Esophagus muscularis mucosa (tissue), 4 donors: Measurements from ENCODE around the gene ATG3.

Source experiments
- CTCF ChIP-seq, 3 experiments: fragments of 200-600 bp in 2 of 3; fragments of 450-650 bp in 1 of 3; sonication (generic) in 2 of 3; IDR thresholded peaks; one replicate each; pipeline ENCODE4 v1.5.1; 2017 to 2019; ENCODE audit warnings: antibody characterized with exemption in 3 of 3, mild to moderate bottlenecking in 2 of 3, moderate library complexity in 1 of 3
- EP300 ChIP-seq: sonication (generic); formaldehyde crosslinking; IDR thresholded peaks from one replicate; pipeline ENCODE4 v1.6.1; 2017; ENCODE audit warnings: antibody characterized with exemption
- POLR2A ChIP-seq: fragments of 450-650 bp; IDR thresholded peaks from one replicate; pipeline ENCODE4 v1.6.1; 2017; ENCODE audit warnings: antibody characterized with exemption, moderate library complexity, mild to moderate bottlenecking, low read depth
- POLR2AphosphoS5 ChIP-seq, 2 donors: sonication (generic); formaldehyde crosslinking; IDR thresholded peaks; one replicate each; pipeline ENCODE4 v1.6.1; 2017; ENCODE audit warnings: antibody characterized with exemption in 2 of 2

- TF ChIP-seq CTCF (IDR thresholded peaks at IDR 0.05) (no peak), EP300 (no peak), POLR2A (no peak), POLR2AphosphoS5 (IDR thresholded peaks at IDR 0.05) (no peak)
Measured at GRCh38 chr3:112555535-112556170, 6.1 kb downstream of the ATG3 start.
